ENCODE results near the gene GAS7. TPM values are rescaled to one million over a fixed set of nuclear protein-coding genes. Genes with fewer than 3 reads are reported as not detected.

Gene GAS7
- polyA plus RNA-seq, 1 donor (not counting 4 experiments of a cell fraction or from before 2014, with no cell fraction given): 0.10 TPM

DNA sequence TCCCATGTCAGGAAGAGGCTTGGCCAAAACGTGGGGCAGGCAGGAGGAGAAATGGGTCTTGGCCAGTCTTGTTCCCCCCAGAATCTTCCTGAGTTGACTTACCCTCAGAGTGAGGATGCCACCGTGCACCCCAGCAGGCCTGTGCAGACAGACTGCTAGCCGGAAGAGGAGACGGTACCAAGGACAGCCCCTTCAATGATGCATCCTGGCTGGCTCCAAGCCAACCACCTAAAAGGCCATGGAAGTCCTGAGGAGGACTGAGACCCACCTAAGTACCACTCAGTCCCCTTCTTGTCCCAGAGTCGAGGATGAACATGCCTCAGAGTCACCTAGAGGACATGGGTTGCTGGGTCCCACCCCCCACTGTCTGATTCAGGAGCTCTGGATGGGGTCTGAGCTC lies 246.6 kb downstream of the GAS7 start:
- H3K36me3 ChIP-seq (ENCODE audit: control insufficient read depth in 2 of 2, extremely low read depth in 1 of 2, insufficient read depth in 2 of 2, low read length in 2 of 2): no peaks in the 10 kb centered on the region
- H3K4me2 ChIP-seq (ENCODE audit: control insufficient read depth, extremely low read depth, insufficient read depth, low read depth, low read length): no peak overlapping the region
- no peaks in the 10 kb centered on the region for H3K9me1 ChIP-seq (ENCODE audit: control insufficient read depth, extremely low read depth, insufficient read depth, low read length)
- H2AFZ ChIP-seq (ENCODE audit: control insufficient read depth, low read length): no peak overlapping the region
- H3K79me2 ChIP-seq (ENCODE audit: control insufficient read depth, insufficient read depth, low read length): no peaks in the 10 kb centered on the region
- H3K9me3 ChIP-seq (ENCODE audit: control insufficient read depth, low read depth, low read length): no peaks in the 10 kb centered on the region
- no peak for TF ChIP-seq EZH2 (IDR thresholded peaks at IDR 0.05; ENCODE audit: low read length)
- TF ChIP-seq, protein P1, sequence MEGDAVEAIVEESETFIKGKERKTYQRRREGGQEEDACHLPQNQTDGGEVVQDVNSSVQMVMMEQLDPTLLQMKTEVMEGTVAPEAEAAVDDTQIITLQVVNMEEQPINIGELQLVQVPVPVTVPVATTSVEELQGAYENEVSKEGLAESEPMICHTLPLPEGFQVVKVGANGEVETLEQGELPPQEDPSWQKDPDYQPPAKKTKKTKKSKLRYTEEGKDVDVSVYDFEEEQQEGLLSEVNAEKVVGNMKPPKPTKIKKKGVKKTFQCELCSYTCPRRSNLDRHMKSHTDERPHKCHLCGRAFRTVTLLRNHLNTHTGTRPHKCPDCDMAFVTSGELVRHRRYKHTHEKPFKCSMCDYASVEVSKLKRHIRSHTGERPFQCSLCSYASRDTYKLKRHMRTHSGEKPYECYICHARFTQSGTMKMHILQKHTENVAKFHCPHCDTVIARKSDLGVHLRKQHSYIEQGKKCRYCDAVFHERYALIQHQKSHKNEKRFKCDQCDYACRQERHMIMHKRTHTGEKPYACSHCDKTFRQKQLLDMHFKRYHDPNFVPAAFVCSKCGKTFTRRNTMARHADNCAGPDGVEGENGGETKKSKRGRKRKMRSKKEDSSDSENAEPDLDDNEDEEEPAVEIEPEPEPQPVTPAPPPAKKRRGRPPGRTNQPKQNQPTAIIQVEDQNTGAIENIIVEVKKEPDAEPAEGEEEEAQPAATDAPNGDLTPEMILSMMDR (optimal IDR thresholded peaks at IDR 0.05 in 1 of 3, IDR thresholded peaks at IDR 0.05 in 1 of 3, conservative IDR thresholded peaks at IDR 0.05 in 1 of 3; ENCODE audit: extremely low read depth in 1 of 3, insufficient read depth in 2 of 3, low read length in 3 of 3): no peak
- H3K27ac ChIP-seq (ENCODE audit: control insufficient read depth, insufficient read depth, low read length): no peak overlapping the region
- no peaks in the 10 kb centered on the region for H3K4me1 ChIP-seq (ENCODE audit: control insufficient read depth, extremely low read depth, insufficient read depth, low read length)
- no peaks in the 10 kb centered on the region for H4K20me1 ChIP-seq (ENCODE audit: control insufficient read depth, extremely low read depth, insufficient read depth, low read length)
- no peak for DNase-seq (ENCODE audit: low read depth, low spot score)
- H3K4me3 ChIP-seq (ENCODE audit: control insufficient read depth in 2 of 3, extremely low read depth in 1 of 3, insufficient read depth in 2 of 3, low read depth in 1 of 3, low read length in 3 of 3): no peak overlapping the region
- H3K27me3 ChIP-seq (ENCODE audit: control insufficient read depth, extremely low read depth, insufficient read depth, low read length): peaks cover 13% of the 10 kb centered on the region
- dilution Hi-C loops (cut with MboI; ENCODE audit: extremely low pct_ligation_motif_present, low sequenced_read_pairs): no loop called here
- H3K9ac ChIP-seq (ENCODE audit: control insufficient read depth, extremely low read depth, insufficient read depth, low read length): no peak overlapping the region
- no peak for FAIRE-seq

DNA sequence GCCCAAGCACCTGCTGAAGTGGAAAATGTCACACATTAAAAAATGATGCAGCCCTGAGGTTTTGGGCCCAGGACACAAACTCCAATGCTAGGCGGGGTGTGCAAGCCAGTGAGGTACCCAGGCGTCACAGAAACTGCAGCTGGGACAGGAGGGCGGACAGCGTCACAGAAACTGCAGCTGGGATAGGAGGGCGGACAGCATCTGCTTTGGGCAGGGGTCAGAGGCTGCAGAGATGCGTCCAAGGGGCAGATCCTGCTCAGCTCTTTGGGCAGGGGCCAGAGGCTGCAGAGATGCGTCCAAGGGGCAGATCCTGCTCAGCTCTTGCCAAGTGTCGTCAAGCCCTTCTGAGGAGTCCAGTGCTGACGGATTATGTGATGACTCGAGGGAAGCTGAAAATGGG lies 249.5 kb downstream of the GAS7 start:
- Histone ChIP-seq H3K9ac (ENCODE audit: control insufficient read depth, extremely low read depth, insufficient read depth, low read length) (no peak overlapping the region), H3K4me1 (ENCODE audit: control insufficient read depth, extremely low read depth, insufficient read depth, low read length) (no peaks in the 10 kb centered on the region), H3K27me3 (ENCODE audit: control insufficient read depth, extremely low read depth, insufficient read depth, low read length) (no peaks in the 10 kb centered on the region), H3K79me2 (ENCODE audit: control insufficient read depth, insufficient read depth, low read length) (no peaks in the 10 kb centered on the region), H3K4me3 (ENCODE audit: control insufficient read depth in 2 of 3, extremely low read depth in 1 of 3, insufficient read depth in 2 of 3, low read depth in 1 of 3, low read length in 3 of 3) (no peak overlapping the region), H3K9me3 (ENCODE audit: control insufficient read depth, low read depth, low read length) (no peaks in the 10 kb centered on the region), H3K27ac (ENCODE audit: control insufficient read depth, insufficient read depth, low read length) (no peak overlapping the region), H3K9me1 (ENCODE audit: control insufficient read depth, extremely low read depth, insufficient read depth, low read length) (no peaks in the 10 kb centered on the region), H3K4me2 (ENCODE audit: control insufficient read depth, extremely low read depth, insufficient read depth, low read depth, low read length) (no peak overlapping the region), H4K20me1 (ENCODE audit: control insufficient read depth, extremely low read depth, insufficient read depth, low read length) (no peaks in the 10 kb centered on the region), H2AFZ (ENCODE audit: control insufficient read depth, low read length) (no peak overlapping the region), H3K36me3 (ENCODE audit: control insufficient read depth in 2 of 2, extremely low read depth in 1 of 2, insufficient read depth in 2 of 2, low read length in 2 of 2) (no peaks in the 10 kb centered on the region)
- no peak for DNase-seq (ENCODE audit: low read depth, low spot score)
- TF ChIP-seq, protein P1 (optimal IDR thresholded peaks at IDR 0.05 in 1 of 3, IDR thresholded peaks at IDR 0.05 in 1 of 3, conservative IDR thresholded peaks at IDR 0.05 in 1 of 3; ENCODE audit: extremely low read depth in 1 of 3, insufficient read depth in 2 of 3, low read length in 3 of 3): no peak
- no peak for TF ChIP-seq EZH2 (IDR thresholded peaks at IDR 0.05; ENCODE audit: low read length)
- dilution Hi-C loops (cut with MboI; ENCODE audit: extremely low pct_ligation_motif_present, low sequenced_read_pairs): no loop called here
- FAIRE-seq: no peak

Measured in keratinocyte (primary cell).